ENCODE data around the gene GRAMD4.

Gene GRAMD4

DNA sequence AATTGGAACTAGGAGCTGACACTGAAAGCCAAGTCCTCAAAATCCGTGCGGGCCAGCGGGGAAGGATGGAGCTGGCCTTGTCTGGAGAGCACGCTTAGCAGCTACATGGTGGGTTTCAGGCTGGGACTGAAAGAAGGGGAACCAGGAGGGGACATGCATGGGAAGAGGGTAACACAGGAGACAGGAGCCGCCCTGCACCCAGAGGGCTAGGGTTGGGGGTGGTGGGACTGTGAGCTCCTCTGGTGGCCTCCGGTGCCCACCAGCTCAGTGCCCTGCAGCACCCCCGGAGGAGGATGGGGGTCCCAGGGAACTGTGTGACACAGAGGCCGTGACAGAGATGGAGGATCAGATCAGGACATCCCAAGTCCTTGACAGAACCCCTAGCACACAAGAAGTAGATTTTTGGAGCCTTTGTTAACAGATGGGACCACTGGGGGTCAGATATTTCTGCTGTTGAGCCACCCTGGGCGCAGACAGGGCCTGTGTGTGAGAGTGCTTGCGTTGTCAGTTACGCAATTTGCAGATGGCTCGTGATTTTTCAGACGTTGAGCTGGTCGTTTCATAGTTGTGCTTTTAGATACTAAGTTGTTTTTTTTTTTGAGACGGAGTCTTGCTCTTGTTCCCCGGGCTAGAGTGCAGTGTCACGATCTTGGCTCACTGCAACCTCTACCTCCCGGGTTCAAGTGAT, 21.3 kb upstream of the GRAMD4 start:
- DNase-seq: no peak

DNA sequence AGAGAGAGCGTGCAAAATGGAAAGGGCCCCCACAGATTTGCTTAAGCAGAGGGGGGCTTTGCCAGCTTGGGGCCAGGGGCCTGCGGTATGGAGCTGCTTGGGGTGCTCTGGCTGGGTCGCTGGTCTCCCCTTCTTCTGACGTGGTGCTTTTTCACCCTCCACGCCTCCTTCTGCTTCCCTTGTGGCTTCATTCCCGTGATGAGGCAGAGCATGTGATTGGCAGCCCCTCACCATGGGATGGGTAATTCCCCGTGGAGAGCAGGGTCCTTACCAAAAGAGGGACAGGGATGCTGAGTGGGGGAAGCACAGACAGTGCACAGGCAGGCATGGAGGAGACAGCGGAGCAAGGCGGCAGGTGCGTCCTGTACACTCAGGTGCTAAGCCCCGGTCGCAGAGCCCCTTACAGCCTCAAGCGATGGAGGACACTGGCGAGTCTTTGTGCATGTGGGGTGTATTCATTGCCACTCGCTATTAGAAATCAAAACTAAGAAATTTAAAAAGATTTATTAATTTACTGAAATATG, 19.9 kb upstream of the GRAMD4 start:
- DNase-seq: no peak

DNA sequence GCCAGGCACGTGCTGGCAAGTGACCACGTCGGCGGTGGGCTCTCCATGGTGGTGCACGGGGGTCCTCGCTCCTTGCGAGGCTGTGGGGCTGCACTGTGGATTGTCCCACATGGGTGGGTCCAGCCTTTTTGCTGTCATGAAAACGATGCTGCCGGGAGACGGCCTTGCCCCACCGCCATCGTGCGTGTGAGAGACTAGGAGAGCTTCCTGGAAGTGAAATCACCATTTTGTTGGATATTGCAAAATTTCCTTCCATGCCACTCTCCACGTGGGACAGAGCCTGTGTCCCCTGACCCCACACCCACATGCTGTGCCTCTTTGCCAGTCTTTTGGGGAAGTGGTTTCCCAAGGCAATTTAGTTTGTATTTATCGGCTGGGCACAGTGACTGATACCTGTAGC, 18.2 kb upstream of the GRAMD4 start:
- no peak for DNase-seq

DNA sequence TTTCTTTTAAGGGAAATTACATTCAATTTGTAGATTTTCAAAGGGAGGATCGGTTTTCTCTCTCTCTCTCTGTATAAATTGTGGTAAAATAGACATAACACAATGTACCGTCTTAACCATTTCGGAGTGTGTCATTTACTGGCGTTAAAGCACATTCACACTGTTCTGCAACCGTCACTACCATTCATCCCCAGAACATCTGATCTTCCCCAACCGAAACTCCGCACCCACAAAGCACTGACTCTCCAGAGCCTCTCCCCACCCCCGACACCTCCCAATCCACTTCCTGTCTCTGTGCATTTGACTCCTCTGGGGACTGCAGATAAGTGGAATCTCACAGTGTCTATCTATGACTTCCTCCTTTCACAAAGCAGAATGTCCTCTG, 15.9 kb upstream of the GRAMD4 start:
- peak; percentile 89 for DNase-seq

DNA sequence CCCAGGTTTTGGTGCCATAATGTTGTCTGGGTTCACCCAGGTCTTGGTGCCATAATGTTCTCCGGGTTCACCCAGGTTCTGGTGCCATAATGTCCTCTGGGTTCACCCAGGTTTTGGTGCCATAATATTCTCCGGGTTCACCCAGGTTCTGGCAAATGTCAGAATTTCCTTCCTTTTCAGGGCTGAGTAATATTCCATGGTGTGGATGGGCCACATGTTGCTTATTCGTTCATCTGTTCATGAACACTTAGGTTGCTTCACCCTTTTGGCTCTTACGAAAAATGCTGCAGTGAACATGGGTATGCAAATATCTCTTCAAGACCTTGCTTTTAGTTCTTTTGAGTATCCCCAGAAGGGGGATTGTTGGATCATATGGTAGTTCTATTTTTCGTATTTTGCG, 15.1 kb upstream of the GRAMD4 start:
- no peak for DNase-seq

DNA sequence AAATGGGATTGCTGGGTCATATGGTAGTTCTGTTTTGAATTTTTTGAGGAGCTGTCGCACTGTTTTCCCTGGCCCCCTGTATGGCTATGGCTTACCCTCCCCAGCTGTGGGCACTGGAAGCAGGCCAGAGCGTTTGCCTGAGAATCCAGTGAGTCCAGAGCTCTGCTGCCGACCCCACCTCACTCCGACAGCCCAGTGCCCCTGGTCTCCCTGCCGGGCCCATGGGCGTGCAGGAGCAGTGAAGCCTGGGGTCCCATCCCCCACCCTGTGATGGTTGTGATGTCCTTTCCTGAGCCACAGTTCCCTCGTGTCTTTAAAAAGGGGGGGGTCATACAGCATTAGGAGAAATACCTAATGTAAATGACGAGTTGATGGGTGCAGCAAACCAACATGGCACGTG, 13.3 kb upstream of the GRAMD4 start:
- no peak for DNase-seq

DNA sequence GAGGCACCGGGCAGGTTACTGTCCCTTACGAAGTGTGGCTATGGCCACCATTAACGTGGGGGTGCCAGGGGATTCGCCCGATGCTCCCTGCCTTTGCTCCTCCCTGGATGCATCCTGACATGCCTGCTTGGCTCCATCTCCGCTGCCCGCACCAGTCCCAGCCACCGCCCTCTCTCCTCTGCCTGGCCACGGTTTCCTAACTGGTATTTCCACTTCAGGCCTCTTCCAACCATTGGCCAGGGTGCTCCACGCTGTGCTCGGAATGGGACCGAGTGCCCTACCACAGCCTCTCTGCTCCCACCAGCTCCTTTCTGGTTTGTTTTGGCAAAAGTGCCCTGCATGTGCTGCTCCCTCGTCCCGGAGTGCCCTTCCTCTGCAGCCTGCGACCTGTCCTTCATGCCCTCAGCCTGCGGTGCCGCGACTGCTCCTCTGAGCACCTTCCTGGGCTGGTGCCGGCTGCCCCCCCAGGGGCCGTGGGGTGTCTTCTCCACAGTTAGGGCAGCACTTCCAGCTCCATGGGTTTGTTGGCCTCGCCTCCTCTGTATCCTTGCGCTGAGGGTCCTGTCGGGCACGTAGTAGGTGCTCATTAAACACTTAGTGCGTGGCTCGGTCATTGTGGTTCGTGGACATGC, 12.6 kb upstream of the GRAMD4 start:
- DNase-seq: no peak

DNA sequence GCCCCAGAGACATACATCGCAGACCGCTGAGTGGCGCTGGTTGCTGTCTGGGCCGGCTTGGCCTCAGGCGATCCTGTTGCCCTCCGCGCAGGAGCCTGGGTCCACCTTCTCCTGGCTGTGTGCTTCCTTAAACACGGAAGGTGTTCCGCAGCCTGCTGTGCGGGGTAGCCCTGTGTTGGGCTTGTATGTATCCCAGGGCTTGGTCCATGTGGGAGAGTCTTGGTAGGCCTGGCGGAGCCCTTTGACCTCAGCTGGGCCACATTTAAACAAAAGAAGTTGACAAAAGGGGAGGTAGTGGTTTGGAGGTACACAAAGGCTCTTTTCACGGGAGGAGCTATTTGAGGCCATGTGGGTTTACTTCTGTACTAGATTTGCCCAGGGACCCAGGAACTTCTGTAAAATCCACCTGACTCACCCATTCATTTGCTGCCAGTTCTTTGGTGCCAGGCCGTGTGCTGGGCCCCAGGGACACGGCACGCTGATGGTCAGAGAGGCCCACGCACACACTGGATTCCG, 11.0 kb upstream of the GRAMD4 start:
- no peak for DNase-seq

DNA sequence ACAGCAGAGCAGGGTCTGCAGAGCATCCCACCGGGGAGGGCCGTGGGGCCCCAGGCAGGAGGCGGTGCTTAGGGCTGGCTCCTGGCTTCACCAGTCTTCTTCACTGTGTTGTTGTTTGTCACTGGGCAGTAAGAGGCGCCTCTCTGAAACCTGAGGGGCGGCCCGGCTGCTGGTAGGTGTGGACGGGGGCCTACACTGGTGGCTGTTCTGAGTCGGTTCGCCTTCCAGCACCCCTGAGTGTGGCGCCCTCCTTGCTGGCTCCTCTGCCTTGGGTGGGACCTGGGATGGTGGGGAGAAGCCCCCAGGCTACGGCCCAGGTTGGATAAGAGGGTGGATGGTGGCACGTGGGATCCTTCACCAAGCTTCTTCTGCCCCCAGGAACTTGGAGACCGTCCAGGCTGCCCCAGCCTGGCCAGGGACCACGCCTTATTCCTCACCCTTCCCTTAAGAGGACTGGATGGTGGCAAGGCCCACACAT, 10.4 kb upstream of the GRAMD4 start:
- DNase-seq: no peak

DNA sequence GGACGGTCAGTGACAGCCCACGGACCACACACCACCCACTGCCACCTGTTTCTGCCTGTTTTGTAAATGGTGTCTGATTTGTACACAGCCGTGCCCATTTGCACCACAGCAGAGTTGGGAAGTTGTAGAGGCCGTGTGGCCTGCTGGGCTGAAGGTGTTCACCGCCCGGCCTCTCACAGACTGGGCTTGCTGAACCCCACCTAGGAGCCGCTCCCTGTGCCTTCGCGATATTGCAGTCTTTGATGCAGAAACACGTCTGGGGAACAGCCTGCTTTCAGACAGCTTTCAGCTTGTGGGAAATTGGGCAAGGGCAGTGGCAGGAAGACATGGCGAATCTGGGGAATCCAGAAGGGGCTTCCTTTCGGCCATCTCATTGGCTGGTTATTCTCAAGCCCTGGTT, 9.8 kb upstream of the GRAMD4 start:
- no peak for DNase-seq

DNA sequence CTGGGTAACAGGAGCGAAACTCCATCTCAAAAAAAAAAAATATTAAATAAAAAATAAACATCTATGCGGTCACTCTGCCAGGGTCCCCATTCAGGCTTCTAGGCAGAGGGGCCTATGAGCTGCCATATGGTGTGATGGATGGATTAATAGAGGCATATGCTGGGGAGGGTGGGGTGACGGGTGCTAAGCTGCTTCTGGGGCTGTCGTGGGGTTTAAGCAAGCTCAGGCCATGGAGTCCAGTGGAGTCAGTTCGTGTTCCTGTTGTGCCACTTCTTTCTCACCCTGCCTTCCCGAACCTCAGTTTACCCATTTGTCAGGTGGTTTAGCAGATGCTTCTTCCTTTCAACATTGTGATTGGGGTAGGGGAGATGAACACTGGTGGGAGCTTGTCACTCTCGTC, 9.0 kb upstream of the GRAMD4 start:
- DNase-seq: no peak

DNA sequence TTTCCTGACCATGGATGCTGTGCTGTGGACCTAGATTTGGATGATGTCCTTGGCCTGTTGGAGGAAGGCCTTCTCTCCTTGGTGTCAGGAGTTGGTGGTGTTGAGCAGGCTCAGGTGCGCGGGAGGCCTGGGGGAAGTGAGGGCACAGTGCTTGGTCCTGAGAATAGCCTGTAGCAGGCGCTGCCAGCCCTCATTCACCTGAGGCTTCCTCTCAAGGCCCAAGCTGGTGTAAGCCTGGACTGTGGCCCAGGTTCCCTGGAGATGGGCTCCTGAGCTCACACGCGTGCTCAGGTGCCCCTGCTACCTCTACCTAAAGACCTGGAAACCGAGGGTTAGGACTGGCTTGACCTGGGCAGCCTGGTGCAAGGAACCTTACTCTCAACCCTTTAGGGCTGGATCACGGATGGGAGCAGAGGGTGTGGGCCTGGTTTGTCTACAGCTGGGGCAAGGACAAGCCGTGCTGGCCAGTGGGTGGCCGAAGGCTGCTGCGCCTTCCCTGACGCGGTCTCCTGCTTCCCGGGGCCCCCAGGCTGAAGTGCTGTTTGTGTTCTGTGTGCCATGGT, 7.8 kb upstream of the GRAMD4 start:
- no peak for DNase-seq

DNA sequence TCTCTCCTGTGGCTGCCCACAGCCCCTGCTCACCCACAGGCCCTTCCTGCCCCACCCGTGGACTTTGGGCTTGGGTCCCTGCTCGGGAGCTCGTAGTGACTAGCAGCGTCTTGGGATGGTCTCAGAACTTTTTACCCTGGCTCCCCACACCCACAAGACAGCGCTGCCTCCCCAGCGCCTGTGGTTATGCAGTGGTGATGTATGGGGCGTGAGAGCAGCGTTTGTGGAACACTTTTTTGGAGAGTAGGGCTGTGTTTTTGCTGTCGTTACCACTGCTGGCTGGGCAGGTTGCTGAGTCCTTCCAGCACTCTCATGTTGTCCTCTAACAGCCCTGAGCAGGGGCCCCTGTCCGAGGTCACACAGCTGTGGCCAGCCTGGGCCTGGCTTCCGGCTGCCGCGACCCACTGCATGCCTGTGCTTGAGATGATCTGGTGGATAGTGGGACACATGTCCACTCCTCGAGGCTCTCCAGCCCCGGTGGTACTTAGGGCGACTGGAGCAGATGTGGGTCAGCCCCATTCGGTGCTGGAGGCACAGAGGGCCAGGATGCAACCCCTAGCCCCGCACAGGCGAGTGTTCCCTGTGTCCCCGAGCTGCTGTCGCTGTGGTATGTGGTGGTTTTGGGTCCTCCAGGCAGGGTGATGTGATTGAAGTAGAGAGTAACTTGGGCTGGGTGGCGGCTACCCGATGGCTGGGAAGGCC, 7.1 kb upstream of the GRAMD4 start:
- peak; percentile 61 for DNase-seq

DNA sequence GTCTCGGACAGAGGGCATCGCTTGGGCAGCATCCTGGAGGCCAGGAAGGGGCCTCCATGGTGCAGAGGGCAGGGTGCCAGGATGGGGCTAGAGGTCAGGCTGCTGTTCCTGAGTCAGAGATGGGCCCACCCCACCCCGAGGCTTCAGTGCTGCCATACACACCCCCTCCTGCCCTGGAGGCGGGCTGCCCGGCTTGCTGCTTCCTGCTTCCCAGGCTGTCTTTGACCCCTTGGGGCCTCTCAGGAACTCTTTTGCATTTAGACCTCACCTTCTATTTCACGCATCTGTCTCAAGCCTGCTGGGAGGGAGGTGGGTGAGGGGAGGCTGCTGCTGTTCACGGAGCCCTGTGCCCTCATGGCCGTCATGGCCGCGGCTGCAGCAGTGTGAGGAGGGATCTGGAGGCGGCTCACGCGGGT, 6.6 kb upstream of the GRAMD4 start:
- DNase-seq: peak; percentile 47

DNA sequence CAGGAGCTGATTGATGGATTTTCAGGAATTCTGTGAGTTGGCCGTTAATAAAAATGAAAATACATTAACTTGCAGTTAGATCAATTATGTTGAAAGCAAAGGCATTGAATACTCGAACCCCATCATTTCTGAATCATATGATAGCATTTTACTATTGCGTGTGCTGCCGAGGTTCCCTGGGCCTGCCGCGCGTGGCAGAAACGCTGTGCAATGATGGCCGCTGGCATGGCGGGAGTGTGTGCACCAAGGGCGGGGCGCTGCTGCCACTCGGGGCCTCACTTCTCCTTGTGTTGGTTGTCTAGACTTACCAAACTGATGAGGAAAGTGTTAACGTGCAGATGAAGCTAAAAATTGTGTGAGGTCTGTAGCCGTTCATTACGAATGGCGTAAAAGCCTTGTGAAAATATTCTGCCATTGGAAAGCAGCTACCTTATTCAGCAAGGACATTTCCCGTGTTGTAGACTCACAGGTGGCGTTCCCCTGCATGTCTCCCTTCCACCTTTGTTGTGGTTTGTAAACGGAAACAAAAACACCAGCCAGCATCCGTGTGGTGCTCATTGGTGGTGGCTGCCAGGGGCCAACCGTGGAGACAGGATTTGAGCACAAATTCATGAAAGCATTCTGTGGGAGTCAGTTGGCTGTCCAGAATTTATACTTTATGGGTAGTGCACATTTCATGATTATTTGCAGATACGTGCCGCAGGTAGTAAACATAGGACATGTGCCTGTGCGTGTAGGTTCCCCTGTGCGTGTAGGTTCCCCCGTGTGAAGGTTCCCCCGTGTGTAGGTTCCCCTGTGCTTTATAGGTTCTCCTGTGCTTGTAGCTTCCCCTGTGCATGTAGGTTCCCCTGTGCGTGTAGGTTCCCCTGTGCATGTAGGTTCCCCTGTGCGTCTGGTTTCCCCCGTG, 5.9 kb upstream of the GRAMD4 start:
- DNase-seq: peak; percentile 86

DNA sequence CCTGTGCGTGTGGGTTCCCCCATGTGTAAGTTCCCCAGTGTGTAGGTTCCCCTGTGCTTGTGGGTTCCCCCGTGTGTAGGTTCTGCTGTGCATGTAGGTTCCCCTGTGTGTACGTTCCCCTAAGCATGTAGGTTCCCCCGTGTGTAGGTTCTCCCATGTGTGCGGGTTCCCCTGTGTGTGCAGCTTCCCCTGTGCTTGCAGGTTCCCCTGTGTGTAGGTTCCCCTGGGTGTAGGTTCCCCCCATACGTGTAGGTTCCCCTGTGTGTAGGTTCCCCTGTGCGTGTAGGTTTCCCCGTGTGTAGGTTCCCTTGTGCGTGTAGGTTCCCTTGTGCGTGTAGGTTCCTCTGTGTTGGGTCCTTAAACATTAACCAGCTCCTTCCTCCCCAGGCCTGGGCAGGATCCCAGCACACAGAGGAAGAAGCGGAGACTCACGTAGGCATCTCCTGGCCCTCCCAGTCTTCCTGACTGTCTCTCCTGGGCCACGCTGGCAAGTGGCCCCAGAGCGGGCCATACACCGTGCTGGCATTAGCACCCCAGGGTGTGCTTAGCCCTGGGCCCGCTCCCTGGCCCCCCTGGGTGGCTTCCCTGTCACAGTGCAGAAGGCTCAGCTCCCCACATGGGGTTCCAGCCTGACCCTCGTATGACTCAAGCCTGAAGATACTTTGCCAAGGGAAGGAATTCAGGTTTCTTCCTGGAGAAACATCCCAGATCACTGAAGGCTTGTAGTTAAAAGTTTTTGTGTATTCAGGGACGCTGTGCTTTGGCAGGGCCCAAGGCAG, 2.8 kb upstream of the GRAMD4 start:
- DNase-seq: no peak

DNA sequence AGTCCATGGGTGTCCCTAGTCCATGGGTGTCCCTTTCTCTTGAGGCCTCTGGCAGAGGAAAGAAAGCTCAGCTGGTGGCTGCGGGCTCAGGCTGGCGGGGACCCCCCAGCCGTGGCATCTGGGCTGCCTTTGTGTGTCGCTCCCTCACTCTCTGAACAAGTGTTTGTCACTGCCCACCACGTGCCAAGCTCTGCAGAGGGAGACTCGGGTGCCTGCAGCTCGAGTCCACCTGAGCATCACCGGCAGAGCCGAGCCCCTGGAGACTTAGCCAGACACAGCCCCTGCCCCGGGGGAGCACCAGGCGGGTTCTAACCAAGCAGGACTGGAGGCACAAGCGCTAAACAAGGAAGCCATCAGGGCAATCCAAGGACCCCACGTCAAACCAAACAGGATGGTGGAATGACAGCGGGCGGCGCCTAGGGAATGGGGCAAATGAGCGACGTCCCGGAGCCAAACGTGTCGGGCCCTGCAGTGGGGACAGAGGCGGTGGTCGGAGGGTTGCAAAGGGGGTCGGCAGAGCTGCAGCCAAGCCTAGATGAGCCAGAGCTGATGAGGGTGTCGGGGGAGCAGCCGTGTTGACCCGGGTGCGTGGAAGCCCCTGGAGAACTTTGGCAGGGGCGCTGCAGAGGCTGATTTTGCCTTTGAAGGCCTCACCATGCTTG, 2.1 kb upstream of the GRAMD4 start:
- no peak for DNase-seq

DNA sequence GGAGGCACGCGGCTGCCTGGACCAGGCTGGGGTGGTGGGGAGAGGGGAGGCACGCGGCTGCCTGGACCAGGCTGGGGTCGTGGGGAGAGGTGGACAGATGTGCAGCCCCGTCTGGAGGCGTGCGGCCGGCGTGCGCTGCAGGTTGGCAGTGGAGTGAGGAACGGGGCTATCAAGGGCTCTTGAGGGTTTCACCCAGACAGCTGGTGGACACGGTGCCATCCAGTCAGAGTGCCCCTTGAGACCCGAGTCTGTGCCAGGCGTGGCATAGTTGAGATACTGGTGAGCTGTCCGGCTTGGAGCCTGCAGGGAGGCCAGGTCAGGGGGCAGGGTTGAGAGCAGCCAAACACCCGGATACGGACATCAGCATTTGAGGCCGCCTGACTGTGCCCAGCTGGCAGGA, 1.5 kb upstream of the GRAMD4 start:
- DNase-seq: no peak

DNA sequence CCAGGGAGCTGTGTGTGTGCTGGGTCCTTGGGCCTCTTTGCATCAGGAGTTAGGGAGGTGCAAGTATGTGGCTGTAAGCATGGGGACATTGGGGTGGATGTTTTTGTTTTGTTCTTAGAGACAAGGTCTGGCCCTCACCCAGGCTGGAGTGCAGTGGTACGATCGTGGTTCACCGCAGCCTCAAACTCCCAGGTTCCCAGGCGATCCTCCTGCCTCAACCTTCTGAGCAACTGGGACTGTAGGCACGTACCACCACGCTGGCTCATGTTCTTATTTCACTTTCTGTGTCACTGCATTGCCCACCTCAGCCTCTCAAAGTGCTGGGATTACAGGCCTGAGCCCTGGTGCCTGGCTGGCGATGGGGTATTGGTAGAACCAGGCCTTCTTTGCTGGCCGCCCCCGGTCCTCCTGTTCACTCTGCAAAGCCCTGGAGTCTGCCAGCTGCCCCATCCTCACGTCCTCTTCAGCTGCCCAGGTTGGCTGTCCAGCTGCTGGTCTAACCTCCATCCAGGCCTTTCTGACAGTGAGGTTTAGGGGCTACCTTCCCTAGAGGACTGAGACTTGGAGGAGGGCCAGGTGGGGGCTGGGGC, 851 bp upstream of the GRAMD4 start:
- no peak for DNase-seq

DNA sequence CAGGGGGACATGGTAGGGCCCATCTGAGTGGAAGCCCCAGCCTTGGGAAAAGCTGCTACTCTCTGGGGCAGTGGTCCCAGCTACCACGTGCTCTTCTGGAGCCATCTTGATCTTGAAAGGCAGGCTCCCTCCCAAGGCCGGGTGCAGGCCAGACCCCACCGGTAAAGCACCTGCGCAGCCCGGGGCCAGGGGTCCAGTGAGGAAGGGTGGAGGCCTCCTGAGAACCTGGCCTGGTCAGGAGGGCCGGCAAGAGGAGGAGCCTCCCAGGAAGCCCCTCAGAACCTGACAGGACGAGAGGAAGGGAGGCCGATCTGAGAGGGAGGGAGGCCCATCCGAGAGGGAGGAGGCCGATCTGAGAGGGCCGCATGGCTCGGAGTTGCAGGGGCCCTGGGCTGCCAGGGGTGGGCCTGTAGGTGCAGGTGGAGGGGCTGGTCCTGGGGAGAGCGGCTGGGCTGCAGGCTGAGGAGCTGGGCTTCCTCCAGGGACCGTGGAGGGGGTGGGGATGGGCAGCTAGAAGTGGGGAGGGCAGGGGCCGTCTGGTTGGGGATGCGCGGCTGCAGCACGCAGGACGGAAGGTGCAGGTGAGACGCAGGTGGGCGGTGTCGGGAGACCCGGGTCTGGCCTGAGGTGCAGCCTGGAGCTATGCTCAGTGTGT, 529 bp downstream of the GRAMD4 start:
- no peak for DNase-seq
